Measurements from ENCODE around the gene REEP6.

GRCh38 chr19:1459479-1459878 lies 31.5 kb upstream of the REEP6 start:
- no peak for TF ChIP-seq EZH2 (IDR thresholded peaks at IDR 0.05; ENCODE audit: low read depth, low read length, severe bottlenecking)
- no peak for TF ChIP-seq SP4 (IDR thresholded peaks at IDR 0.05; ENCODE audit: low read length)
- no peak for TF ChIP-seq CHD2 (IDR thresholded peaks at IDR 0.05; ENCODE audit: low read length)
- no peak for TF ChIP-seq ASH2L (IDR thresholded peaks at IDR 0.05; ENCODE audit: low read length)
- TF ChIP-seq TAF1 (IDR thresholded peaks at IDR 0.05; ENCODE audit: low read depth, low read length), result no peak
- TF ChIP-seq CREB1 (IDR thresholded peaks at IDR 0.05), result no peak

All from H1 (cell line).